Measurements from ENCODE around the gene NEK4.
"Not testable (repeated sequence)": the region's sequence is repeated elsewhere in the genome, so short reads cannot be mapped to it uniquely, and the experiment has no call there.

NEK4 gene

GRCh38 chr3:52779011-52779836 lies 8.5 kb upstream of the NEK4 start:
- TF ChIP-seq CTCF (IDR thresholded peaks at IDR 0.05; ENCODE audit: low read length, missing control alignments), result no peak
- H3K4me3 ChIP-seq (replicated peaks; ENCODE audit: low read depth, low read length), result no peak overlapping the region
- DNase-seq (ENCODE audit: low read depth), result no peak

DNA sequence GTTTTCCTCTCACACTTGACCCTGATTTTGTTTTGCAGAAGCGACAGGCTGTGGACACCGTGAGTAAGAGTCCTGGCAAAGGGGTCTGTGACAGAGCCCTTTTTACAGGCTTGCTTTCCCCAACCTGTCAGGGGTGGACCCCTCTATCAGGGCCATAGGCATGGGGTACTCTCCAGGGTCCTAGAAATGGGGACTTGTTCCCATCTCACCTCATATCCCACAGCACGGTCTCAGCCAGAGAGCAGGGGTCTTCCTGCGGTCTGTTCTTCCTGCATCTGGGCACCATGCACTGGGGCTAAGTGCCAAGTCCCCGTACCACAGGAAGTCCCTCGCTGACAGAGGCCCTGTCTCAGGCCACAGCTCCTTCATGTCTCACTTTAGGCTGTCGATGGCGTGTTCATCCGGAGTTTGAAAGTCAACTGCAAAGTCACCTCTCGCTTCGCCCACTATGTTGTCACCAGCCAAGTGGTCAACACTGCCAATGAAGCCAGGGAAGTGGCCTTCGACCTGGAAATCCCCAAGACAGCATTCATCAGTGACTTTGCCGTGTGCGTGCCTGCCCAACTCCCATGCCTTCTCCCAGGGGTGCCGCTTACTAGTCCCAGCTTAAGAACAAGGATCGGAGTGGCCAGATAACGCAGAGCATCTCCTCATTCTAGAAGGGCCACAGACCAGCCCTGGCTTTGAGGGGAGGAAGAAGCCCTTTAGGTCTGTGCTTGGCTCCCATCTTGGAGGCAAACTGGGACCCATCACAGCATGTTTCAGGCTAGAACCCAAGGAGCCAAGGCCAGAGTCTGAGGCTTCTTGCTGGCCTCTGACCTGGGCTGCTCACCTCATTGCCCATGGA lies 7.4 kb upstream of the NEK4 start:
- no peak for DNase-seq (ENCODE audit: low read depth)
- no peak for TF ChIP-seq CTCF (IDR thresholded peaks at IDR 0.05; ENCODE audit: low read length, missing control alignments)

GRCh38 chr3:52777127-52777958 lies 6.6 kb upstream of the NEK4 start, which contains the start of gene ITIH1:
Gene ITIH1, plus strand, starts transcription at chr3:52777599. Its CDS starts 17 bp downstream, at chr3:52777616.
- no peak for TF ChIP-seq CTCF (IDR thresholded peaks at IDR 0.05; ENCODE audit: low read length, missing control alignments)
- no peak within 1 kb of the TSS for H3K4me3 ChIP-seq (replicated peaks; ENCODE audit: low read depth, low read length)
- no peak for DNase-seq (ENCODE audit: low read depth)

More for the DNA sequence above, 7.4 kb upstream of the NEK4 start:
- no peak overlapping the region for H3K4me3 ChIP-seq (replicated peaks; ENCODE audit: low read depth, low read length)

GRCh38 chr3:52776486-52776885 lies 5.7 kb upstream of the NEK4 start:
- not testable (repeated sequence) for DNase-seq (ENCODE audit: low read depth); H3K4me3 ChIP-seq (replicated peaks; ENCODE audit: low read depth, low read length)

- no peak for TF ChIP-seq CTCF (IDR thresholded peaks at IDR 0.05; ENCODE audit: low read length, missing control alignments)
- no peak for DNase-seq (ENCODE audit: low read depth)
- H3K4me3 ChIP-seq (replicated peaks; ENCODE audit: low read depth, low read length), result no peak overlapping the region
These were observed 5.1 kb upstream of the NEK4 start for GRCh38 chr3:52775877-52776276.

DNA sequence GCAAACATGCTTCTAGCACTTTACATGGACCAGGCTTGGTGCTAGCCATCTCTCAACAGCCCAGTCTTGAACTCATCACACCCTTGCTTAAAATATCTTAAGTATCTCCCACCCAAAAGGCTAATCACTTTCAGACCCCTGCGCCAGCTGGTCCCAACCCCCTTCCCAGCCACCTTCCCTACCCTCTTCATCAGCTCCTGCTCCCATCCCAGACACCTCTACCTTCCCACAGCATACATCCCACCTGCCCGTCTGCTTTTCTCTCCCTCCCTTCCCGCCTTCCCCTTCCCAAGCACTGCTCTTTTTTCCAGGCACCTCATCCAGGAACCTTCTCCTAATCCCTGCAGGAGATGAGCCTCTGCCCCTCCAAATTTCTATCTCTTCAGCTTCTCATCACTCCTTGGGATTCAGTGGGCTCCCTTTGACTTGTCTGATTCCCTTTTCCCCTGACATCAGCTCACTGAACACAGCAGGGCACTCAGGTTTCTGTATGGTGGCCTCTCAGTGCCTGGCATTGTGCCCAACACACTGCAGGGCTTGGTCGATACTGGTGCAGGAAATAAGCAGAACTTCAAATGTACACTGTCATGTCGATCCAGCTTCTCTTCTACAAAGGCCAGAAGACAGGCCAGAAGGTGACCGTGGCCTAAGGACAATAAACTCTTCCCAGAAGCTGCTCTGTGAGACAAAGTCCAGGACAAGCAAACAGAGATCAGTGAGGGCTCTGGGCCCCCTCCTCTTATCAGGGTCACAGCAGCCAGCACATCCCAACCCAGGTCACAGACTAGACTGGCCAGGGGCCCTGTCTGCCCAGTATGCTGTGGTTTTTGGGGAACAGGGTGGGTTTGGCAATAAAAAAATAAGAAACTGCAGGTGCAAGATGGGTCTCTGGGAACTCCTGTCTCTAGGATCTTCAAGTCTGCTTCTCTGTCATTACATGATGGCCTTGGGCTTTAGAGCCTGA lies 4.4 kb upstream of the NEK4 start:
- TF ChIP-seq CTCF (IDR thresholded peaks at IDR 0.05; ENCODE audit: low read length, missing control alignments), result no peak
- no peak overlapping the region for H3K4me3 ChIP-seq (replicated peaks; ENCODE audit: low read depth, low read length)
- DNase-seq (ENCODE audit: low read depth), result no peak
